HEK293 (cell line): ENCODE results near the gene FRMD8.

Experiments
- SETDB1 ChIP-seq: IDR thresholded peaks from one replicate; pipeline ENCODE4 v1.6.1; 2017; ENCODE audit warnings: mild to moderate bottlenecking, low read length, moderate library complexity, mixed read lengths; ENCODE audit not compliant: insufficient read length
- YY1 ChIP-seq: fragments of 450-650 bp; formaldehyde crosslinking; IDR thresholded peaks from 2 replicates; pipeline ENCODE4 v1.5.1; 2018; ENCODE audit warnings: missing biosample characterization, missing genetic modification characterization
- ZNF10 ChIP-seq: fragments of 450-650 bp; formaldehyde crosslinking; IDR thresholded peaks from 2 replicates; pipeline ENCODE4 v1.5.1; 2017; ENCODE audit warnings: missing biosample characterization, missing genetic modification characterization
- ZNF239 ChIP-seq: fragments of 450-650 bp; formaldehyde crosslinking; IDR thresholded peaks from 2 replicates; pipeline ENCODE4 v1.5.1; 2016; ENCODE audit warnings: missing biosample characterization, missing genetic modification characterization
- ZNF366 ChIP-seq: fragments of 450-650 bp; formaldehyde crosslinking; conservative IDR thresholded peaks from 2 replicates; pipeline ENCODE4 v1.5.1; 2016; ENCODE audit warnings: missing biosample characterization, missing genetic modification characterization
- ZNF529 ChIP-seq: fragments of 450-650 bp; formaldehyde crosslinking; IDR thresholded peaks from 2 replicates; pipeline ENCODE4 v1.5.1; 2017; ENCODE audit warnings: missing genetic modification characterization, missing biosample characterization; ENCODE audit not compliant: insufficient replicate concordance
- ZSCAN30 ChIP-seq: fragments of 450-650 bp; IDR thresholded peaks from 2 replicates; pipeline ENCODE4 v1.5.1; 2018; ENCODE audit warnings: missing biosample characterization, mild to moderate bottlenecking, missing genetic modification characterization, moderate library complexity
- TF ChIP-seq, protein P1 (sequence below): fragments of 450-650 bp; formaldehyde crosslinking; IDR thresholded peaks from 2 replicates; pipeline ENCODE4 v1.5.1; 2016; ENCODE audit warnings: missing biosample characterization, missing genetic modification characterization

DNA sequence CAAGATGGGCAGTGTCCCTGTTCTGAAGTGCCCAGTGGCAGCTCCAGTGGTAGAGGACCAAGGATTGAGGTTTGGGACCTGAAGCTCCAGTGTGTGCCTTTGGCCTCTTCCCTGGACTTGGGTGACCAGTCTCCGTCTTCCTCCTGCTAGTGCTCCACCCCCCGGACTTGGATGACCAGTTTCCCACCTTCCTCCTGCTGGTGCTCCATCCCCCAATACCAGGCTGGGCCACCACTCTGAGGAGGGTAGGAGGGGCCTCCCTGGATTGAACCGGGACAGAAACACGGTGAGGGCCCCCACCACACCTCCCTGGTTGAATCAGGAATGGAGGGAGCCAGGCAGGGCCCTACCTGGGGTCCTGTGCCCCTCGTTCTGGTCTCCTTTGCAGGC is 25.2 kb downstream of the FRMD8 start:
- TF ChIP-seq ZNF366 (no peak), ZNF239 (tag by site-specific recombination) (no peak), ZNF10 (tag by site-specific recombination) (no peak), ZNF529 (tag by site-specific recombination) (no peak), ZSCAN30 (tag by site-specific recombination) (no peak), YY1 (tag by site-specific recombination) (no peak), SETDB1 (no peak)
- TF ChIP-seq, protein P1, sequence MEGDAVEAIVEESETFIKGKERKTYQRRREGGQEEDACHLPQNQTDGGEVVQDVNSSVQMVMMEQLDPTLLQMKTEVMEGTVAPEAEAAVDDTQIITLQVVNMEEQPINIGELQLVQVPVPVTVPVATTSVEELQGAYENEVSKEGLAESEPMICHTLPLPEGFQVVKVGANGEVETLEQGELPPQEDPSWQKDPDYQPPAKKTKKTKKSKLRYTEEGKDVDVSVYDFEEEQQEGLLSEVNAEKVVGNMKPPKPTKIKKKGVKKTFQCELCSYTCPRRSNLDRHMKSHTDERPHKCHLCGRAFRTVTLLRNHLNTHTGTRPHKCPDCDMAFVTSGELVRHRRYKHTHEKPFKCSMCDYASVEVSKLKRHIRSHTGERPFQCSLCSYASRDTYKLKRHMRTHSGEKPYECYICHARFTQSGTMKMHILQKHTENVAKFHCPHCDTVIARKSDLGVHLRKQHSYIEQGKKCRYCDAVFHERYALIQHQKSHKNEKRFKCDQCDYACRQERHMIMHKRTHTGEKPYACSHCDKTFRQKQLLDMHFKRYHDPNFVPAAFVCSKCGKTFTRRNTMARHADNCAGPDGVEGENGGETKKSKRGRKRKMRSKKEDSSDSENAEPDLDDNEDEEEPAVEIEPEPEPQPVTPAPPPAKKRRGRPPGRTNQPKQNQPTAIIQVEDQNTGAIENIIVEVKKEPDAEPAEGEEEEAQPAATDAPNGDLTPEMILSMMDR, result no peak
